ENCODE measurements around the gene ME3. TPM values are rescaled to one million over a fixed set of nuclear protein-coding genes. Genes with fewer than 3 reads are reported as not detected.
A peak's percentile ranks its signal among the peaks of the same experiment; 100 is the strongest.

ME3 gene
- polyA plus RNA-seq, 1 experiment = 15.8 TPM

DNA sequence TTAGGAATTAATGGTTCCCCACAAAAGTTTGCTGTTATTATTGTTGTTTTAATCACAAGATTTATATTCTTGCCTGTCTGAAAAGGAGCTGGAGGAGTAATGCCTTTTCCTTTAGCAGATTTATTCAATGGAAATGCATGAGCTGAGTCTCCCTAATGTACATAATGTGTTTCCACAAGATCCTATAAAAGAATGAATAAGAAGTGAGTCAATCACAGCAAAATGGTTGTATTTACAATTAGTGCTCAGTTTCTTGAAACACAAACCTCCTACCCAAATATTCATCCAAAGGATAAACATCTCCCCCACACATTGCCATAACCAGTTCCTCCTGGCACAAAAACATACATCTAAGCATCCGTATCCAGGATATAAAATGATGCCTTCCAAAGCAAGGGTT is 33.3 kb downstream of the ME3 start:
- no peak overlapping the region for H3K4me3 ChIP-seq (ENCODE audit: low read depth, low read length)
- ChIA-PET POLR2A (no interaction called here), CTCF (interaction anchor here (1.3 to 1.5 kb wide), 4 partner anchors 38 to 176 kb away, joined by 3 to 5 read pairs (median 4); no protein-coding TSS in a partner anchor)
- H3K27me3 ChIP-seq (ENCODE audit: control insufficient read depth, insufficient read depth, low read length) = no peaks in the 10 kb centered on the region
- TF ChIP-seq, protein P1, sequence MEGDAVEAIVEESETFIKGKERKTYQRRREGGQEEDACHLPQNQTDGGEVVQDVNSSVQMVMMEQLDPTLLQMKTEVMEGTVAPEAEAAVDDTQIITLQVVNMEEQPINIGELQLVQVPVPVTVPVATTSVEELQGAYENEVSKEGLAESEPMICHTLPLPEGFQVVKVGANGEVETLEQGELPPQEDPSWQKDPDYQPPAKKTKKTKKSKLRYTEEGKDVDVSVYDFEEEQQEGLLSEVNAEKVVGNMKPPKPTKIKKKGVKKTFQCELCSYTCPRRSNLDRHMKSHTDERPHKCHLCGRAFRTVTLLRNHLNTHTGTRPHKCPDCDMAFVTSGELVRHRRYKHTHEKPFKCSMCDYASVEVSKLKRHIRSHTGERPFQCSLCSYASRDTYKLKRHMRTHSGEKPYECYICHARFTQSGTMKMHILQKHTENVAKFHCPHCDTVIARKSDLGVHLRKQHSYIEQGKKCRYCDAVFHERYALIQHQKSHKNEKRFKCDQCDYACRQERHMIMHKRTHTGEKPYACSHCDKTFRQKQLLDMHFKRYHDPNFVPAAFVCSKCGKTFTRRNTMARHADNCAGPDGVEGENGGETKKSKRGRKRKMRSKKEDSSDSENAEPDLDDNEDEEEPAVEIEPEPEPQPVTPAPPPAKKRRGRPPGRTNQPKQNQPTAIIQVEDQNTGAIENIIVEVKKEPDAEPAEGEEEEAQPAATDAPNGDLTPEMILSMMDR (IDR thresholded peaks at IDR 0.05; ENCODE audit: insufficient read depth, low read depth, low read length) = no peak
- peak; percentile 32 for DNase-seq (ENCODE audit: low read depth)
- no peaks in the 10 kb centered on the region for H3K36me3 ChIP-seq (ENCODE audit: control insufficient read depth, insufficient read depth, low read length)

DNA sequence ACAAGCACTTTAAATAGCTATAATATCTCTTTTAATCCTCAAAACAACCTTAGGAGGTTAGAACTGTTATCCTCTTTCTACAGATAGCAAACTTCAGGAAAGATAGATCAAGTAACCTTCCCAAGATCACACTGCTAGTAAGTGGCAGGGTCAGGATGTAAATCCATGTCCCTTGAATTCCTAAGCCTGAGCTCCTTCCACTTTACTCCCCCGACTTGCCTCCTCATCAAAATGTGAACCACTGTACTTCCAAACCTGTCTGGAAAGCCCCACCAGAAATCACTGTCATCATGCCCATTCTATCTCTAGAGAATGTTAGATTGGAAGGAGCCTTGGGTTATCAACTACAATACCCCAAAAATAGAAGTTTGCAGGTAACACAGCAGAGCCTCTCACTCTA is 33.7 kb downstream of the ME3 start:
- ChIA-PET POLR2A (no interaction called here), CTCF (interaction anchor here (1.3 to 1.5 kb wide), 4 partner anchors 39 to 176 kb away, joined by 3 to 5 read pairs (median 4); no protein-coding TSS in a partner anchor)
- DNase-seq (ENCODE audit: low read depth) = no peak
- TF ChIP-seq, protein P1 (IDR thresholded peaks at IDR 0.05; ENCODE audit: insufficient read depth, low read depth, low read length) = no peak
- no peaks in the 10 kb centered on the region for H3K36me3 ChIP-seq (ENCODE audit: control insufficient read depth, insufficient read depth, low read length)
- H3K27me3 ChIP-seq (ENCODE audit: control insufficient read depth, insufficient read depth, low read length) = no peaks in the 10 kb centered on the region
- no peak overlapping the region for H3K4me3 ChIP-seq (ENCODE audit: low read depth, low read length)

- POLR2A ChIA-PET = no interaction called here
- DNase-seq (ENCODE audit: low read depth) = no peak
- CTCF ChIA-PET = interaction anchor here (0.6 to 1.4 kb wide), 3 partner anchors 30 to 175 kb away, joined by 3 to 5 read pairs (median 4); no protein-coding TSS in a partner anchor
- TF ChIP-seq, protein P1 (IDR thresholded peaks at IDR 0.05; ENCODE audit: insufficient read depth, low read depth, low read length) = no peak
- Histone ChIP-seq H3K36me3 (ENCODE audit: control insufficient read depth, insufficient read depth, low read length) (no peaks in the 10 kb centered on the region), H3K27me3 (ENCODE audit: control insufficient read depth, insufficient read depth, low read length) (no peaks in the 10 kb centered on the region), H3K4me3 (ENCODE audit: low read depth, low read length) (no peak overlapping the region)
Observed at GRCh38 chr11:86637988-86638387, 34.4 kb downstream of the ME3 start.

DNA sequence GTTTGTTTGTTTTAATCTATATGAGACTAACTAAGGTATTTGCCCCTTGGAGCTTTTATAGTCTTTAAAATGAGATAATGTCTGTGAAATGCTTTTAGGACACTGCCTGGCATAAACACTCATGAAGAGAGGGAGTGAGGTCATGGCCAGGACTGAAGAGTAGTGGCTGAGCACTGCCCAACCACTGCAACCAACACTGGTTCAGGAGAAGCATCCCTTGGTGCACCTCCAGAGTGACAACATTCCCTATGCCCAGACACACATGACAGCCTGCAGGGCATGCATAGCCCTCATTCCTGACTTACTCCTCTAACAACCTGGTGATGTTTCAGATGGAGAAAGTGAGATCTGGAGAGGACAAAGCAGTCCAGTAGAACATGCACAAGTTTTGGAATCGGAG is 36.1 kb downstream of the ME3 start:
- TF ChIP-seq, protein P1 (IDR thresholded peaks at IDR 0.05; ENCODE audit: insufficient read depth, low read depth, low read length) = no peak
- POLR2A ChIA-PET = no interaction called here
- Histone ChIP-seq H3K4me3 (ENCODE audit: low read depth, low read length) (no peak overlapping the region), H3K27me3 (ENCODE audit: control insufficient read depth, insufficient read depth, low read length) (no peaks in the 10 kb centered on the region), H3K36me3 (ENCODE audit: control insufficient read depth, insufficient read depth, low read length) (no peaks in the 10 kb centered on the region)
- no peak for DNase-seq (ENCODE audit: low read depth)
- CTCF ChIA-PET = no interaction called here

DNA sequence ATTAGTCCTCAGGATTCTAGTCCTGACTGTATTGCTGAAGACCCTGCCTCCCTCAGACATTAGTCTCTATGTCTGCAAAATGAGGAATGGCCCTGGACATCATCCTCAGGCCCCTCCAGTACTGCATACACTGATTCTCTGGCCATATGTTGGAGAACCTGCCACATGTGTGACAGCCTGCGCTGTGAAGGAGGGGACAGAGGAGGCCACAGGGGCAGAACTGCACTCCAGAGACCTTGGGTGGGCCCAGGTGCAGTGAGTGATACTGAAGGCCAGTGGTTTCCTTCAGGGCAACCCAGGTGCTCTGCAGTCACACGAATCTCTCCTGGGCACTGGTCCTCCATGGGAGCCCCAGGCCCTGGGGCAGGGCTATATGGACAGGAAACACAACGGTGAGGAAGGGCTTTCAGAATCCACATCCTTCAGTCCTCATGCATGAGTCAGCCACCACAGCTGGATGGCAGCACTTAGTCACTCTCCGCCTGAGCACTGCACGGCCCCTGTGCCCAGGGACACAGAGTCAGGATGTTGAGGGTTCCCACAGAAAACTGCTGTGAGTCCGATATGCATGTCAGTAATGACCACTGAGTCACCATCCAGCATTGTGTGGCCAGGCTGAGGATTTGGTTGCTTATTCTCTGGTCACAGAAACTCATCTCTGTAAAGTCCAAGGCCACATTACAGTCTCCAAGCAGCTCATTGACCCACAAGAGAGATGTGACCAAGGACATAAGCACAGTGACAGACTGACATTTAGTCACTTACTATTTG is 39.7 kb downstream of the ME3 start:
- TF ChIP-seq, protein P1 (IDR thresholded peaks at IDR 0.05; ENCODE audit: insufficient read depth, low read depth, low read length) = peak; percentile 45
- CTCF ChIA-PET = interaction anchor here (1.0 to 1.5 kb wide), 3 partner anchors 13 to 152 kb away, joined by 3 to 4 read pairs (median 4); no protein-coding TSS in a partner anchor
- H3K27me3 ChIP-seq (ENCODE audit: control insufficient read depth, insufficient read depth, low read length) = no peaks in the 10 kb centered on the region
- no peak overlapping the region for H3K4me3 ChIP-seq (ENCODE audit: low read depth, low read length)
- POLR2A ChIA-PET = no interaction called here
- peak; percentile 90 for DNase-seq (ENCODE audit: low read depth)
- H3K36me3 ChIP-seq (ENCODE audit: control insufficient read depth, insufficient read depth, low read length) = no peaks in the 10 kb centered on the region
